Endometrium (tissue), 2 donors: Measurements from ENCODE around the gene SMIM28.
A peak's percentile ranks its signal among the peaks of the same experiment; 100 is the strongest.
"Not testable (repeated sequence)": the region's sequence is repeated elsewhere in the genome, so short reads cannot be mapped to it uniquely, and the experiment has no call there.

Source experiments
- FAIRE-seq: peaks from 2 replicates; lab custom pipeline; 2012; peaks lifted over from hg19 to GRCh38; lab: Jason Lieb, UNC
- donor health status: control.
- donor health status: control.

SMIM28 gene

DNA sequence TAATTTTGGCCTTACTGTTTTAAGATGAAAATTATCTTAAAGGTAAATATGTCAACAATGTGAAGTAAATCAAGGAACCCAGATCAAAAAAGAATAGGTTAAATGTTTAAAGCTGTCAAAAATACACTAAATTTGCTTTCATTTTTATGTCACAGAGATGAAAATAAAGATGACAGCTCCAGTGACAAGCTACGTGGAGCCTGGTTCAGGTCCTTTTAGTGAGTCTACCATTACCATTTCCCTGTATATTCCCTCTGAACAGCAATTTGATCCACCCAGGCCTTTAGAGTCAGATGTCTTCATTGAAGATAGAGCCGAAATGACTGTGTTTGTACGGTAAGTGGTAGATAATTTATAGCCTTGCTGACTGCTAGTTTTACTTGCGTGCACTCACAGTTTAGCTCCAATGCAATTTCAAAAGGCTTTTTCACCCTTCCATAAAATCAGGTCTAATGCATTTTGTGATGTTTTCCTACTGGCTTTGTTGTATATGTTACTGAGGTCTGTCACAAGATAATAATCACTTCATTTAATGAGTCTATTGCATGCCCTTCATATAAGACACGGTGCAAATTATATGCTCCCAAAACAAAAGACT lies 28.2 kb downstream of the SMIM28 start:
- no peak for FAIRE-seq

DNA sequence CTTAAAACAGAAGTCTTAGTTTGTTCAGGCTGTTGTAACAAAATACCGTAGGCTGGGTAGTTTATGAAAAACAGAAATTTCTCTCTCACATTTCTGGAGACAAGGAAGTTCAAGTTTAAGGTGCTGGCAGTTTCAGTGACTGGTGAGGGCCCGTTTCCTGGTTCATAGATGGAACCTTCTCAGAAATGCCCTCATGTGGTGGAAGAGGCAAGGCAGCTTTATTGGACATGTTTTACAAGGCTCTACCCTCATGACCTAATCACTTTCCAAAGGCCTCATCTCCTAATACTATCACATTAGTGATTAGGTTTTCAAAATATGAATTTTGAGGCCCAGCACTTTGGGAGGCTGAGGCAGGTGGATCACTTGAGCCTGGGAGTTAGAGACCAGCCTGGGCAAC lies 28.7 kb downstream of the SMIM28 start:
- no peak for FAIRE-seq

GRCh38 chr6:138410048-138410735 lies 32.5 kb downstream of the SMIM28 start:
- FAIRE-seq: no peak

- FAIRE-seq: no peak
These were observed 33.5 kb downstream of the SMIM28 start for GRCh38 chr6:138410972-138411880.

DNA sequence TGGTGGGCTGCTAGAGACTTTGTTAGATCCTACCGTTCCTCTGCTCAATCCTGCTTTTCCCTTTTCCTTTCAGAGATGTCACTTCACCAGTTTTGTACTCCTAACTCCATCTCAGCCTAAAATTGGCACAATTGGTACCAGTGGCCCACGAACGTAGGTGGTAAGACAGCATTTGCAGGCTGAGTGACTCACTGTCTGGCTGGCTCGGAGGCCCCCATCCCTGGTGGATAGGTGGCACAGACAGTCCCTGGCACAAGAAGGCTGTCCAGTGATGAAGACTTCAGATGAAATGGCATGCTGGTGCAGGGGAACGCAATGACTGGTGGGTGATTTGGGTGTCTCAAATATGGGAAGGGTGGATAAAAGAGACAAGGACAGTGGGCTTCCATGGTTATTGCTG lies 37.4 kb downstream of the SMIM28 start:
- no peak for FAIRE-seq

DNA sequence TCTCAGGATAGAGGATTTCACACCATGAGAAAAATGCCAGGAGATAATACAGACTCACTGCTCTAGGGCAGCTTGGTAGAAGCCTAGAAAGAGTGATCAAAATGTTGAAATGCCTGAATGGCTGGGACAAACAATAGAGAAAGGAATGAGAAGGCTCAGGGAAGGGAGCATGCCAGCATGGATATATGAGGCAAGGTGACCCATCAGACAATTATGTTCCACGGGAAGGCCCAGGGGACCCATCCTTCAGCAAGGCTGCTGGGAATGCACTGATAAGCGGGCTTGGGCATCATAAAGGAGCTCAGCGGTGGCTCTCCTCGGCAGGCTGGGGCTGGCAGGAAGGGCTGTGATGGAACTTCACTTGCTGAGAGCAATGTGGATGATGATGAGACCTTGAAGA lies 38.5 kb downstream of the SMIM28 start:
- FAIRE-seq: no peak

GRCh38 chr6:138417493-138418117 lies 39.9 kb downstream of the SMIM28 start:
- no peak for FAIRE-seq

GRCh38 chr6:138418118-138418742 lies 40.5 kb downstream of the SMIM28 start:
- FAIRE-seq: no peak

DNA sequence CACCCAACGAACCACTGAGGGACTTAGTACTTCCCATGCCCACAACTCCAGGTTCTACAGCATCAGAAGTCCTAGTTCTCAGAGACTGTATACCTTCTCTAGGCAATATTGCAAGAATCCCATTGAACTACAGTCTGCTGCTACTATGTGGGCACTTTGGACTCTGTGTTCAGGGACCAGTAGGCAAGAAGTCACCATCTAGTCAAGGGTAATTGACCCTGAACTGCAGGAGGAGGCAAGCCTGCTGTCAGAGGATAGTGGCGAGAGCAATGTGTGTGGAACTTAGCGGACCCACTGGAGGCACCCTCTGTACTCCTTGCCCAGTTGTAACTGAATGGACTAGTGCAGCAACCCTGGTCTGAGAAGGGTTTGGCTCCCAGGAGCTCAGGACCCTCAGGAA lies 42.1 kb downstream of the SMIM28 start:
- no peak for FAIRE-seq

GRCh38 chr6:138420356-138420755 lies 42.7 kb downstream of the SMIM28 start:
- FAIRE-seq: no peak

- FAIRE-seq: no peak
These were observed 43.4 kb downstream of the SMIM28 start for GRCh38 chr6:138421089-138421488.

- no peak for FAIRE-seq
These were observed 43.9 kb downstream of the SMIM28 start for GRCh38 chr6:138421608-138422007.

DNA sequence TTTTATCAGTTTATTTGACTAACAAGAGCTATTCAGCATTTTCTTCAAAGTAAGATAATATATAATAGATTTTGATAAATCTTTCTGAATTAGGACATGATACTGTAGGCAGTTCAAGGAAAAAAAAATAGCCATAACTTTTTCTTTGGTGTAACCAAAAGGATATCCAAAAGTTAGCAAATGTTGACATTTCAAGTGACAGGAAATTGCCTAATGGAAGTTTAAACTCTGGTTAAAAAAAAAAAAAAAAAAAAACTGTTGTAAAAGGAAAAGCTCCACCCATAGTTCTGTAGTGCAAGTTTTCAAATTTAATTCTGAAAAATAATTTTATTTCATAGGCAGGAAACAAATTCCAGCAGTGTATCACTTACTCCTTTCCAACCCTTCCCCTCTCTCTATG lies 45.2 kb downstream of the SMIM28 start:
- FAIRE-seq: no peak

DNA sequence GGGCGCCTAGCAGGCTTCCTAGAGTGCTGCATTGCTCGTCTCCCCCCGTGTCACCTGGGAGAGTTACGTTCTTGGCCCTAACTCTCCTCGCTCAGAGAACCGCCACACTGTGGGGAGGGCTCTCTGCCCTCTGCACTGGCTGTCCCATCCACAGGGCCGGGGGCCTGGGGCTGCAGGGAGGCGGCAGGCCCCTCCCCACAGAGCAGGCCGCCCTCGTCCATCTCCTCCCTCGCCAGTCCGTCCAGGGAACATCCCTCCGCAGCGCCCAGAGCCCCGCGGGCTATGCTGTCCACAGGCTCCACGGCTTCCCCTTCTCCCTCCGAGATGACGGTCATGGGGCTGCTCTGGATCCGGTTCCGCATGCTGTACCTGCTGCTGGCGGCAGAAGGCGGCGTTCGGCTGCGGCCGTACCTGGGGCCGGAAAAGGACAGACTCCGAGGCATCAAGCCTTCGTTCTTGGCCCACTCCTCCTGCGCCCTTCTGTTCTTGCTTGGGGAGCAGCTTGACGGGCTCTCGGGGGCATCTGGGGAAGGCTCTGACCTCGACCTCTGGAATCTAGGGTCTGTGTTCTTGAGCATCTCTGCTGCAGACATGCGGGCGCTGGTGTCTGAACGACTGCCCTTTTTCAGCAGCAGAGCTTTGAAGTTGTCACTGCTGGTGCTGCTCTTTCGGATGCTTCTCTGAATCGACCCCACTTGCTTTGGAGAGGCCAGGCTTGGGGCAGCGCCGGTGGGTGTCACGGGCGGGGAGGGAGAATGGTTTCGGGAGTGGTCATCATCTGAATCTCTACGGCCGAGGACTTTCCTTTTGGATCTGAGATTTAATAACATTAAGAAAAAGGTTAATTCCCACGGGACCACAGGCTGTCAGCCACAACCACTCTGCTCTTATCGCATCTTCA lies 46.5 kb downstream of the SMIM28 start:
- FAIRE-seq: no peak

GRCh38 chr6:138425256-138425655 lies 47.6 kb downstream of the SMIM28 start:
- FAIRE-seq: not testable (repeated sequence)

GRCh38 chr6:138426500-138427123 lies 48.9 kb downstream of the SMIM28 start:
- no peak for FAIRE-seq

- no peak for FAIRE-seq
These were observed 50.0 kb downstream of the SMIM28 start for GRCh38 chr6:138427701-138428100.

DNA sequence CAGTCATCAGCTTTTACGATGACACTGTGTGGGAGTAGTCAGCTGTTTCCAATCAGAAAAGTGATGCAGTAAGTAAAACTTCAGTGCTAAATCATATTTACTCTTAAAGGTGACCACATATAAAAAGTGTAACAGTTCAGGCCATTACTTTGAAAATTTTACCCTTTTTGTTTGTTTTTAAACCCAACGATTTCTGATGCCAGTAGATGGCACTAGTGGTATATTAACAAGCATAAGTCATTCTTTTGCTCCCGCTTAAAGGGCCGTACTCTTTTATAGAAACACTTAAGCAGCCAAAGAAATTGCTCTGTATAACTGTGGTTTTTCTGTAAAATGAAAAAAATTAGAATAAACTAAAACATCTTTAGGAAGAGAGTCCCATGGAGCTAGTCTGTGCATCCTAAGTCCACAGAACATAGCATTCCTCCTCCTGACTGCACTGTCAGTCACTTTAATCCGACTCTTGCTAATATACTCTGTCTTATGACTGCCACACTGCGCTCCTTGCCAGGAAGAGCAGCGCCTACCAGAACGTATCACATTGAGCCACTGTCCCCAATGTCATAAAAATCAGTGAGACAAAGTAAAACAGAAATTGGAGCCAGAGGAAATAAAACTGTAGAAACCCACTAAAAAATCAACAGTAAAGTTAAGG lies 51.4 kb downstream of the SMIM28 start:
- peak; percentile 86 for FAIRE-seq

GRCh38 chr6:138429761-138430160 lies 52.1 kb downstream of the SMIM28 start:
- FAIRE-seq: no peak
